Mesendoderm (in vitro differentiated cells): ENCODE measurements around the gene SLC13A3.

Experiments
- DNase-seq: peaks from one replicate; pipeline ENCODE4 v3.0.0; 2013
- H2AK5ac ChIP-seq: 2 replicates; pipeline ENCODE4 v1.6.1; 2013; ENCODE audit warnings: low read length, inconsistent platforms
- H2BK120ac ChIP-seq: 2 replicates; pipeline ENCODE4 v1.6.1; 2013; ENCODE audit warnings: low read depth, mild to moderate bottlenecking, low read length, moderate library complexity, mixed read lengths
- H2BK15ac ChIP-seq: replicated peaks from 2 replicates; pipeline ENCODE4 v1.6.1; 2013; ENCODE audit warnings: low read depth, mild to moderate bottlenecking, moderate library complexity
- H2BK5ac ChIP-seq: 2 replicates; pipeline ENCODE4 v1.6.1; 2013; ENCODE audit warnings: low read length, inconsistent platforms
- H3K18ac ChIP-seq: 2 replicates; pipeline ENCODE4 v1.6.1; 2013; ENCODE audit warnings: mild to moderate bottlenecking, low read length, mixed read lengths
- H3K23ac ChIP-seq: one replicate; pipeline ENCODE4 v1.6.1; 2013; ENCODE audit warnings: low read length
- H3K27ac ChIP-seq: 2 replicates; pipeline ENCODE4 v1.5.1; 2013; ENCODE audit warnings: low read depth, mild to moderate bottlenecking, inconsistent platforms, low read length, moderate library complexity
- H3K27me3 ChIP-seq: 2 replicates; pipeline ENCODE4 v1.6.1; 2013; ENCODE audit warnings: low read length, control low read depth, mild to moderate bottlenecking, inconsistent platforms; ENCODE audit not compliant: insufficient read depth, poor library complexity
- H3K36me3 ChIP-seq: 2 replicates; pipeline ENCODE4 v1.6.1; 2013; ENCODE audit warnings: low read length, inconsistent platforms; ENCODE audit not compliant: control insufficient read depth, insufficient read depth
- H3K4ac ChIP-seq: one replicate; pipeline ENCODE4 v1.6.1; 2013; ENCODE audit warnings: low read depth, mild to moderate bottlenecking, low read length, moderate library complexity
- H3K4me1 ChIP-seq: 2 replicates; pipeline ENCODE4 v1.6.1; 2013; ENCODE audit warnings: low read depth, low read length, inconsistent platforms; ENCODE audit not compliant: control insufficient read depth
- H3K4me2 ChIP-seq: 2 replicates; pipeline ENCODE4 v1.6.1; 2013; ENCODE audit warnings: low read length
- H3K4me3 ChIP-seq: 2 replicates; pipeline ENCODE4 v1.5.1; 2013; ENCODE audit warnings: mild to moderate bottlenecking, low read length
- H3K56ac ChIP-seq: one replicate; pipeline ENCODE4 v1.6.1; 2013; ENCODE audit warnings: low read length
- H3K79me1 ChIP-seq: 2 replicates; pipeline ENCODE4 v1.6.1; 2013; ENCODE audit warnings: low read length, inconsistent platforms
- H3K79me2 ChIP-seq: 2 replicates; pipeline ENCODE4 v1.6.1; 2013; ENCODE audit warnings: mild to moderate bottlenecking, low read length; ENCODE audit not compliant: control insufficient read depth, insufficient read depth
- H3K9ac ChIP-seq: 2 replicates; pipeline ENCODE4 v1.6.1; 2013; ENCODE audit warnings: low read length, inconsistent platforms
- H4K5ac ChIP-seq: one replicate; pipeline ENCODE4 v1.6.1; 2013; ENCODE audit warnings: low read length
- H4K8ac ChIP-seq: one replicate; pipeline ENCODE4 v1.6.1; 2013; ENCODE audit warnings: low read depth, mild to moderate bottlenecking, control low read depth, low read length, moderate library complexity
- WGBS: extraction: QIAGEN DNeasy Blood & Tissue Kit; methylation state at CpG from one replicate; pipeline ENCODE4 v1.1.7; 2013; ENCODE audit warnings: low lambda C conversion rate, missing lambda C conversion rate; ENCODE audit not compliant: insufficient coverage; ENCODE audit errors: extremely low coverage; 5-methylcytosine and 5-hydroxymethylcytosine counted together

SLC13A3 gene

DNA sequence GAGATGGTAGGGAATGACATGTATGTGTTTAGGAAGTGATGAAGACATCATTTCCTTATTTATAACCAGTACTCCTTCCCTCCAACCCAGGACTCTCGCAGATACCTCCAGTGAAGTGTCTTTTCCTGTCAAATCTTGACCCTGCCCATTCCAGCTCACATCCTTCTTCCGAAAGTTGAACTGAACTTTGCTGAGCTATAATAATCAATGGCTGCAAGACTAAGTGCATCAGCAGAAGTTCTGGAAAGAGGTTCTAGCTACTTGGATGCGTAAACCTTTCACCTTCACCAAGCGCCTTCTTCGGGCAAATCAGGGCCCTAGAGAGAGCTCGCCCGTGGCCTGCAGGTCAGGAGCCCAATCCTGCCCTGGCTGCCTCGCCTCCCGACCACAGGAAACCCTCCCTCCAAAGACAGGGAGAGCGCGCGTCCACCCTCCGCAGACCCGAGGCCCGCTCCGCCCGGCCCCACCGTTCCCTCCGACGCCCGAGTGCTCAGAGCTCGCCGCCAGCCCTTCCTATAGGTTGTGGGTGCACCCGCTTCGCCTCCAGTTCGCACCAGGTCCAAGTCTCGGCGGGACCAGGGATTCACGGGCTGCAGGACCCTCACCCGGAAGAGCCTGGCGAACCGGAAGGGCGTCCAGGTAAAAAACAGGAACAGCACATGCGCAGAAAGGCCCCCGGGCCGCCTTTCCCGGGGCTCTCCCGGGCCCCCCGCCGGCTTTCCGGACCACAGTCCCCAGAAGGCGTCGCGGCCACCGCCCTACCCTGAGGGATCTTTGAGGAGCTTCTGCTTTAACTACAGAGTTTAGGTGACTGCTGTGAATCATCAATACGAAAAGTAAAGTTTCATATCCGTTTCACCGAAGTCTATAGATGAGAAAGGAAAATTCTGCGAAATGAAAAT is 138.1 kb downstream of the SLC13A3 start, which contains the start of gene ZNF334:
Gene ZNF334 (minus strand): TSS at position 617 of the 902 bp plus-strand sequence. CDS start 1,457 bp downstream, outside the sequence.
- Histone ChIP-seq H4K8ac (peak within 1 kb of the TSS; percentile 7), H3K27me3 (no peaks in the 10 kb centered on the region), H2BK5ac (peak within 1 kb of the TSS; percentile 42), H3K79me2 (no peaks in the 10 kb centered on the region), H3K4me3 (peak within 1 kb of the TSS; percentile 81), H2BK120ac (no peak within 1 kb of the TSS), H3K18ac (no peak within 1 kb of the TSS), H3K56ac (peak within 1 kb of the TSS; percentile 98), H2AK5ac (no peak within 1 kb of the TSS), H3K4me1 (no peaks in the 10 kb centered on the region), H3K79me1 (peaks cover 6% of the 10 kb centered on the region), H3K36me3 (no peaks in the 10 kb centered on the region), H3K23ac (no peak within 1 kb of the TSS), H3K4ac (no peak within 1 kb of the TSS), H3K4me2 (peak within 1 kb of the TSS; percentile 80), H2BK15ac (no peak within 1 kb of the TSS), H3K9ac (peak within 1 kb of the TSS; percentile 94), H3K27ac (no peak within 1 kb of the TSS), H4K5ac (no peak within 1 kb of the TSS)
- no CpG with 5 or more reads among the region's 49 CpGs for WGBS
- DNase-seq: peak; percentile 94

DNA sequence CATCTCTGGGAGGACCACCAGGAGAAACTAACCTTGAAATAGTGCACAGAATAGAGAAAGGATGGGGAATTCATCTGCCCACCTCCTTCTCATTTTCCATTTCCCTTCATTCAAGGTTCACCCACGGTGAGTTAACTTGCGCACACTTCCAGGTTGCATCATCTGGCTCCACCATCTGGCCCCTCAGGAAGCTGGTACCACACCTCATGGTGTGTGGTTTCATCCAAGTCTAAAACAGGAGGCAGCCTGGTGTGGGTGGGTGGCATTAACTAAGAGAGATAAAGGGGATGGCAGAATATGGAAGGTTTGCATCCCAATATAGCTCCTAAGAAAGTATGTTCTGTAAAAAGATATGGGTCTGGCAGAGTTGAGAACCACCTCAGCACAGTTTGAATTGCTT is 141.7 kb downstream of the SLC13A3 start:
- Histone ChIP-seq H3K56ac (no peak overlapping the region), H3K9ac (no peak overlapping the region), H3K4me3 (no peak overlapping the region), H2AK5ac (no peak overlapping the region), H3K23ac (no peak overlapping the region), H3K18ac (no peak overlapping the region), H2BK15ac (no peak overlapping the region), H3K4me2 (no peak overlapping the region), H4K8ac (no peak overlapping the region), H4K5ac (no peak overlapping the region), H3K79me1 (peaks cover 6% of the 10 kb centered on the region), H3K4ac (no peak overlapping the region), H3K79me2 (no peaks in the 10 kb centered on the region), H2BK120ac (no peak overlapping the region), H3K36me3 (no peaks in the 10 kb centered on the region), H3K27ac (no peak overlapping the region), H3K27me3 (no peaks in the 10 kb centered on the region), H3K4me1 (no peaks in the 10 kb centered on the region), H2BK5ac (no peak overlapping the region)
- no peak for DNase-seq
- no CpG with 5 or more reads among the region's 2 CpGs for WGBS
